B cell (primary cell): Measurements from ENCODE around the gene TMEM209. TPM values are rescaled to one million over a fixed set of nuclear protein-coding genes. Genes with fewer than 3 reads are reported as not detected.

ENCODE experiments used
- ATAC-seq: fragments of 200-7000 bp; cut with Tn5 transposase; one replicate; pipeline ENCODE4 v1.10.0; 2021; ENCODE audit warnings: low read depth, mild to moderate bottlenecking, moderate number of reproducible peaks, moderate library complexity
- CTCF ChIA-PET: fragments of 350-600 bp; sonication (Branson Sonifier 250); formaldehyde crosslinking; loops from one replicate; lab custom pipeline; 2021; ENCODE audit warnings: antibody characterized with exemption, inconsistent platforms; lab: Charles Lee
- POLR2A ChIA-PET: fragments of 350-600 bp; sonication (Branson Sonifier 250); formaldehyde crosslinking; loops from one replicate; lab custom pipeline; 2021; ENCODE audit warnings: antibody characterized with exemption; lab: Charles Lee
- DNase-seq: peaks from one replicate; pipeline ENCODE4 v3.0.0; 2013
- H2AFZ ChIP-seq: 2 replicates; pipeline ENCODE4 v1.6.1; 2012; ENCODE audit warnings: mild to moderate bottlenecking, low read depth, low read length; ENCODE audit not compliant: insufficient read depth, poor library complexity, severe bottlenecking
- H3K27ac ChIP-seq, 2 donors: 1 replicate in 1 of 2; 2 replicates in 1 of 2; pipeline ENCODE4 v1.5.1; 2012 to 2013; ENCODE audit warnings: low read length in 2 of 2, mild to moderate bottlenecking in 2 of 2, moderate library complexity in 1 of 2
- H3K27me3 ChIP-seq, 4 experiments: fragments of 200-600 bp in 1 of 4; sonication (generic) in 1 of 4; replicated peaks in 1 of 4; 1 replicate in 2 of 4; 2 replicates in 2 of 4; pipeline versions ENCODE4 v1.6.1 to v1.7.0; 2013 to 2016; ENCODE audit warnings: low read length in 3 of 4, mild to moderate bottlenecking in 2 of 4, mixed read lengths in 1 of 4, moderate library complexity in 1 of 4; ENCODE audit not compliant: insufficient read depth in 4 of 4, control insufficient read depth in 3 of 4; ENCODE audit errors: control extremely low read depth in 1 of 4
- H3K36me3 ChIP-seq, 2 experiments: replicated peaks in 1 of 2; 1 replicate in 1 of 2; 2 replicates in 1 of 2; pipeline versions ENCODE4 v1.6.1 to v1.7.1; 2013; ENCODE audit warnings: low read length in 1 of 2; ENCODE audit not compliant: insufficient read depth in 2 of 2, control insufficient read depth in 1 of 2; ENCODE audit errors: control extremely low read depth in 1 of 2, extremely low read depth in 1 of 2
- H3K4me1 ChIP-seq, 2 donors: fragments of 200-600 bp in 1 of 2; sonication (generic) in 1 of 2; 1 replicate in 1 of 2; 2 replicates in 1 of 2; pipeline versions ENCODE4 v1.5.1 to v1.6.1; 2013 to 2017; ENCODE audit warnings: low read length in 2 of 2; ENCODE audit not compliant: control insufficient read depth in 2 of 2, insufficient read depth in 2 of 2
- H3K4me2 ChIP-seq: replicated peaks from 2 replicates; pipeline ENCODE3; 2012; ENCODE audit warnings: mild to moderate bottlenecking, low read depth, low read length; ENCODE audit not compliant: poor library complexity, severe bottlenecking
- H3K4me3 ChIP-seq, 5 experiments: fragments of 200-600 bp in 1 of 5; sonication (generic) in 1 of 5; 1 replicate in 3 of 5; 2 replicates in 2 of 5; pipeline versions ENCODE4 v1.5.1 to v1.7.0; 2011 to 2016; ENCODE audit warnings: low read length in 4 of 5, mild to moderate bottlenecking in 4 of 5, low read depth in 2 of 5, control low read depth in 1 of 5, moderate library complexity in 1 of 5; ENCODE audit not compliant: insufficient read depth in 1 of 5; ENCODE audit errors: control extremely low read depth in 1 of 5, extremely low read depth in 1 of 5
- H3K79me2 ChIP-seq: fragments of 200-600 bp; sonication (generic); one replicate; pipeline ENCODE4 v1.6.0; 2016; ENCODE audit warnings: low read length; ENCODE audit not compliant: control insufficient read depth, insufficient read depth
- H3K9ac ChIP-seq: fragments of 200-600 bp; sonication (generic); 2 replicates; pipeline ENCODE4 v1.6.1; 2017; ENCODE audit warnings: mild to moderate bottlenecking, low read length, moderate library complexity
- H3K9me3 ChIP-seq, 3 donors: one replicate each; pipeline versions ENCODE4 v1.6.1 to v1.7.1; 2013; ENCODE audit warnings: low read length in 2 of 3; ENCODE audit not compliant: control insufficient read depth in 2 of 3, insufficient read depth in 1 of 3; ENCODE audit errors: control extremely low read depth in 1 of 3
- H4K20me1 ChIP-seq: 2 replicates; pipeline ENCODE4 v1.6.0; 2012; ENCODE audit warnings: mild to moderate bottlenecking, low read length; ENCODE audit not compliant: insufficient read depth, control insufficient read depth, poor library complexity, severe bottlenecking
- H3K27ac Mint-ChIP-seq: one replicate; pipeline ENCODE4 v1.8.0; 2021; ENCODE audit warnings: mixed read lengths
- H3K27me3 Mint-ChIP-seq: one replicate; pipeline ENCODE4 v1.8.0; 2021; ENCODE audit warnings: mixed read lengths
- H3K4me1 Mint-ChIP-seq: one replicate; pipeline ENCODE4 v1.8.0; 2021; ENCODE audit warnings: mixed read lengths
- H3K4me3 Mint-ChIP-seq: one replicate; pipeline ENCODE4 v1.8.0; 2021; ENCODE audit warnings: mixed read lengths
- H3K9me3 Mint-ChIP-seq: one replicate; pipeline ENCODE4 v1.8.0; 2022; ENCODE audit warnings: mixed read lengths; ENCODE audit not compliant: insufficient read depth
- CTCF ChIP-seq: fragments of 200-600 bp; IDR thresholded peaks from one replicate; pipeline ENCODE4 v1.8.0; 2022; ENCODE audit warnings: antibody characterized with exemption, mild to moderate bottlenecking
- EZH2 ChIP-seq: IDR thresholded peaks from 2 replicates; pipeline ENCODE4 v1.6.1; 2012; ENCODE audit warnings: borderline replicate concordance, low read depth, mild to moderate bottlenecking, moderate library complexity, low read length; ENCODE audit not compliant: insufficient read depth, poor library complexity, severe bottlenecking
- WGBS: methylation state at CpG from one replicate; pipeline ENCODE4 v1.1.5; 2013; ENCODE audit warnings: missing lambda C conversion rate; ENCODE audit not compliant: insufficient coverage; 5-methylcytosine and 5-hydroxymethylcytosine counted together
- intact Hi-C: fragments of 100-400 bp; cut with micrococcal nuclease; formaldehyde crosslinking; loops from one replicate; pipeline ENCODE4 v1.10.0; 2022
- polyA plus RNA-seq: library from polyadenylated mRNA; depleted of rRNA; stranded (reverse); fragments of >200 nt; gene quantifications from 2 replicates; pipeline ENCODE4 v1.2.3, GENCODE V29; 2012
- total RNA-seq, 2 donors: library from RNA; stranded (reverse); fragments of 120-200 nt in 1 of 2; gene quantifications; 1 replicate in 1 of 2; 2 replicates in 1 of 2; pipeline versions ENCODE4 v1.2.3 to v1.2.4, GENCODE V29; 2013 to 2022

Gene TMEM209
- total and polyA plus RNA-seq, 2 donors (not counting 1 experiment from before 2014, with no cell fraction given): 15.8 to 35.8 TPM

- H3K27ac ChIP-seq: no peak within 1 kb of the TSS
- Mint-ChIP-seq H3K4me3 (peak within 1 kb of the TSS; percentile 55), H3K4me1 (peaks cover 12% of the 10 kb centered on the region), H3K27ac (no peak within 1 kb of the TSS), H3K27me3 (peaks cover 14% of the 10 kb centered on the region), H3K9me3 (no peaks in the 10 kb centered on the region)
- no peak for ATAC-seq
- TF ChIP-seq CTCF (no peak), EZH2 (no peak)
- no peaks in the 10 kb centered on the region for H4K20me1 ChIP-seq
- H2AFZ ChIP-seq: no peak within 1 kb of the TSS
- H3K36me3 ChIP-seq: peaks cover 0 to 3% of the 10 kb centered on the region in 2 experiments
- H3K9ac ChIP-seq: no peak within 1 kb of the TSS
- peaks cover 19% of the 10 kb centered on the region for H3K79me2 ChIP-seq
- CTCF ChIA-PET: no interaction called here
- POLR2A ChIA-PET: no interaction called here
- no peak within 1 kb of the TSS for H3K4me3 ChIP-seq
- DNase-seq: no peak
- intact Hi-C loops: loop anchor here (5.0 to 10.0 kb wide), 2 partner anchors 255 to 527 kb away; partner anchors contain the start of genes KLF14 and UBE2H
- H3K4me1 ChIP-seq: peaks cover 4 to 14% of the 10 kb centered on the region in 2 donors
- H3K27me3 ChIP-seq: no peaks in the 10 kb centered on the region
- no peak within 1 kb of the TSS for H3K4me2 ChIP-seq
- H3K9me3 ChIP-seq: peaks cover 0 to 10% (median 0%) of the 10 kb centered on the region in 3 donors
Observed at GRCh38 chr7:130207642-130208041, 2.4 kb upstream of the TMEM209 start, which contains the start of gene SSMEM1. Gene SSMEM1, plus strand, starts transcription at chr7:130207860. Its CDS starts 51 bp downstream, at chr7:130207911.

GRCh38 chr7:130207033-130207432 lies 1.8 kb upstream of the TMEM209 start:
- no peak overlapping the region for H3K27ac ChIP-seq
- Mint-ChIP-seq H3K4me1 (peaks cover 12% of the 10 kb centered on the region), H3K4me3 (peak overlapping the region; percentile 55), H3K9me3 (no peaks in the 10 kb centered on the region), H3K27me3 (peaks cover 11% of the 10 kb centered on the region), H3K27ac (no peak overlapping the region)
- intact Hi-C loops: loop anchor here (5.0 to 10.0 kb wide), 2 partner anchors 255 to 528 kb away; partner anchors contain the start of genes KLF14 and UBE2H
- H4K20me1 ChIP-seq: no peaks in the 10 kb centered on the region
- POLR2A ChIA-PET: no interaction called here
- H3K36me3 ChIP-seq: peaks cover 3 to 5% of the 10 kb centered on the region in 2 experiments
- no peak overlapping the region for H3K9ac ChIP-seq
- H3K27me3 ChIP-seq: no peaks in the 10 kb centered on the region
- peaks cover 19% of the 10 kb centered on the region for H3K79me2 ChIP-seq
- H3K9me3 ChIP-seq: peaks cover 0 to 10% (median 0%) of the 10 kb centered on the region in 3 donors
- ATAC-seq (no peak), DNase-seq (no peak)
- no peak overlapping the region for H3K4me3 ChIP-seq
- H3K4me2 ChIP-seq: no peak overlapping the region
- CTCF ChIA-PET: no interaction called here
- no peak overlapping the region for H2AFZ ChIP-seq
- no CpG with 5 or more reads among the region's 5 CpGs for WGBS
- TF ChIP-seq CTCF: no peak
- TF ChIP-seq EZH2: no peak
- peaks cover 4 to 14% of the 10 kb centered on the region in 2 donors for H3K4me1 ChIP-seq
